HEK293T (cell line): ENCODE measurements around the gene PDE10A.

ENCODE experiments used
- BHLHE40 ChIP-seq: fragments of 450-650 bp; IDR thresholded peaks from 2 replicates; pipeline ENCODE4 v1.6.1; 2016; ENCODE audit warnings: mild to moderate bottlenecking, moderate library complexity, borderline replicate concordance
- ELF4 ChIP-seq: fragments of 450-650 bp; IDR thresholded peaks from 2 replicates; pipeline ENCODE4 v1.6.1; 2017; ENCODE audit warnings: antibody characterized with exemption
- FOXA1 ChIP-seq: fragments of 450-650 bp; IDR thresholded peaks from 2 replicates; pipeline ENCODE4 v1.6.1; 2016; ENCODE audit warnings: mild to moderate bottlenecking
- FOXM1 ChIP-seq: fragments of 450-650 bp; IDR thresholded peaks from 2 replicates; pipeline ENCODE4 v1.6.1; 2017; ENCODE audit warnings: mild to moderate bottlenecking, borderline replicate concordance
- HDGF ChIP-seq: fragments of 450-650 bp; IDR thresholded peaks from 2 replicates; pipeline ENCODE4 v1.6.1; 2017; ENCODE audit warnings: antibody characterized with exemption, borderline replicate concordance
- SP1 ChIP-seq: fragments of 450-650 bp; IDR thresholded peaks from 2 replicates; pipeline ENCODE4 v1.6.1; 2017
- SUZ12 ChIP-seq: fragments of 450-650 bp; IDR thresholded peaks from 2 replicates; pipeline ENCODE4 v1.6.1; 2016; ENCODE audit warnings: mild to moderate bottlenecking
- TARDBP ChIP-seq: fragments of 450-650 bp; IDR thresholded peaks from 2 replicates; pipeline ENCODE4 v1.6.1; 2016
- TF ChIP-seq, protein P1 (sequence below): fragments of 450-650 bp; IDR thresholded peaks from 2 replicates; pipeline ENCODE4 v1.6.1; 2016

DNA sequence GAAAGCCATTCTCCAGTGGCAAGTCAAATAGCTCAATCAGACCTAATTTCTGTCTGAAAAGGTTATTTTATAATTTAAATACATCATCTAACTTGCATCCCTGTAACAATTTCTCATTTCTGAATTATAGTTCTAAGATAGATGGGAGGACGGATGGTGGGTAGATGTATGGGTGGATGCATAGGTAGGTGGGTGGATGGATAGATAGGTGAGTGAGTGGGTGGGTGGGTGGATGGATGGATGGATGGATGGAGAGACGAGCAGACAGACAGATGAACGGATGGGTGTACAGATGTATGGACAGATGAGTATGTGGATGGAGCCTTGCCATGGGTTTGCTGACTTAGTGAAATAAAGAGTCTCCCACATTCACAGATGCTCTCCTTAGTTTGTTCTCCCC, 20.0 kb downstream of the PDE10A start:
- TF ChIP-seq ELF4 (no peak), FOXA1 (no peak), SP1 (no peak), TARDBP (no peak), BHLHE40 (no peak), FOXM1 (no peak), SUZ12 (no peak), HDGF (no peak)
- TF ChIP-seq, protein P1, sequence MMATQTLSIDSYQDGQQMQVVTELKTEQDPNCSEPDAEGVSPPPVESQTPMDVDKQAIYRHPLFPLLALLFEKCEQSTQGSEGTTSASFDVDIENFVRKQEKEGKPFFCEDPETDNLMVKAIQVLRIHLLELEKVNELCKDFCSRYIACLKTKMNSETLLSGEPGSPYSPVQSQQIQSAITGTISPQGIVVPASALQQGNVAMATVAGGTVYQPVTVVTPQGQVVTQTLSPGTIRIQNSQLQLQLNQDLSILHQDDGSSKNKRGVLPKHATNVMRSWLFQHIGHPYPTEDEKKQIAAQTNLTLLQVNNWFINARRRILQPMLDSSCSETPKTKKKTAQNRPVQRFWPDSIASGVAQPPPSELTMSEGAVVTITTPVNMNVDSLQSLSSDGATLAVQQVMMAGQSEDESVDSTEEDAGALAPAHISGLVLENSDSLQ = no peak
